Mesenchymal stem cell (in vitro differentiated cells and primary cell): ENCODE data around the gene KCTD21.

ENCODE experiments used
- DNase-seq: peaks from one replicate; pipeline ENCODE4 v3.0.0-alpha.2; 2013
- H2AFZ ChIP-seq: one replicate; pipeline ENCODE4 v1.6.1; 2013; ENCODE audit warnings: low read depth, mild to moderate bottlenecking, control low read depth, inconsistent platforms, low read length, moderate library complexity
- H2AK5ac ChIP-seq: 2 replicates; pipeline ENCODE4 v1.6.1; 2013; ENCODE audit warnings: low read length, moderate library complexity, mild to moderate bottlenecking, inconsistent platforms; ENCODE audit not compliant: severe bottlenecking
- H2BK120ac ChIP-seq: one replicate; pipeline ENCODE4 v1.6.1; 2013; ENCODE audit warnings: low read depth, mild to moderate bottlenecking, inconsistent platforms, low read length, moderate library complexity
- H2BK12ac ChIP-seq, 2 experiments: one replicate each; pipeline ENCODE4 v1.6.1; 2013; ENCODE audit warnings: inconsistent platforms in 2 of 2, low read length in 2 of 2, mild to moderate bottlenecking in 2 of 2, moderate library complexity in 2 of 2, control low read depth in 1 of 2
- H2BK15ac ChIP-seq: one replicate; pipeline ENCODE4 v1.6.1; 2013; ENCODE audit warnings: mild to moderate bottlenecking, low read depth, inconsistent platforms; ENCODE audit not compliant: poor library complexity, severe bottlenecking
- H2BK5ac ChIP-seq: 2 replicates; pipeline ENCODE4 v1.6.1; 2013; ENCODE audit warnings: low read depth, mild to moderate bottlenecking, low read length, control low read depth, inconsistent platforms; ENCODE audit not compliant: poor library complexity, severe bottlenecking
- H3K14ac ChIP-seq, 2 experiments: one replicate each; pipeline ENCODE4 v1.6.1; 2013; ENCODE audit warnings: inconsistent platforms in 2 of 2, low read length in 2 of 2, control low read depth in 1 of 2, mild to moderate bottlenecking in 1 of 2, moderate library complexity in 1 of 2
- H3K18ac ChIP-seq, 2 experiments: one replicate each; pipeline ENCODE4 v1.6.1; 2013; ENCODE audit warnings: inconsistent platforms in 2 of 2, low read length in 2 of 2, control low read depth in 1 of 2, low read depth in 1 of 2, mild to moderate bottlenecking in 1 of 2
- H3K23ac ChIP-seq, 2 experiments: one replicate each; pipeline ENCODE4 v1.6.1; 2013; ENCODE audit warnings: inconsistent platforms in 2 of 2, low read length in 2 of 2, mild to moderate bottlenecking in 2 of 2, moderate library complexity in 2 of 2, control low read depth in 1 of 2
- H3K27ac ChIP-seq: 2 replicates; pipeline ENCODE4 v1.5.1; 2013; ENCODE audit warnings: mild to moderate bottlenecking, moderate library complexity, low read length, control low read depth, inconsistent platforms; ENCODE audit not compliant: poor library complexity, severe bottlenecking
- H3K27me3 ChIP-seq, 2 experiments: 2 replicates each; pipeline versions ENCODE4 v1.6.1 to v1.7.0; 2013; ENCODE audit warnings: low read length in 2 of 2, mild to moderate bottlenecking in 2 of 2, moderate library complexity in 2 of 2, control low read depth in 1 of 2, inconsistent platforms in 1 of 2; ENCODE audit not compliant: control insufficient read depth in 1 of 2, insufficient read depth in 1 of 2
- H3K36me3 ChIP-seq, 2 experiments: 2 replicates each; pipeline versions ENCODE4 v1.6.1 to v1.7.0; 2013; ENCODE audit warnings: low read length in 2 of 2, control low read depth in 1 of 2, inconsistent platforms in 1 of 2, low read depth in 1 of 2, mild to moderate bottlenecking in 1 of 2; ENCODE audit not compliant: insufficient read depth in 2 of 2, control insufficient read depth in 1 of 2
- H3K4ac ChIP-seq, 2 experiments: one replicate each; pipeline ENCODE4 v1.6.1; 2013; ENCODE audit warnings: inconsistent platforms in 2 of 2, low read length in 2 of 2, mild to moderate bottlenecking in 2 of 2, moderate library complexity in 2 of 2, control low read depth in 1 of 2, low read depth in 1 of 2
- H3K4me1 ChIP-seq: 2 replicates; pipeline ENCODE4 v1.6.1; 2013; ENCODE audit warnings: low read depth, low read length, control low read depth; ENCODE audit not compliant: control insufficient read depth, insufficient read depth
- H3K4me2 ChIP-seq: 2 replicates; pipeline ENCODE4 v1.6.1; 2013; ENCODE audit warnings: low read length, mild to moderate bottlenecking, inconsistent platforms; ENCODE audit not compliant: poor library complexity, severe bottlenecking
- H3K4me3 ChIP-seq, 2 experiments: 2 replicates each; pipeline versions ENCODE4 v1.5.1 to v1.7.0; 2013; ENCODE audit warnings: low read length in 2 of 2, mild to moderate bottlenecking in 2 of 2, control low read depth in 1 of 2, low read depth in 1 of 2; ENCODE audit not compliant: insufficient read depth in 1 of 2
- H3K79me1 ChIP-seq: replicated peaks from 2 replicates; pipeline ENCODE4 v1.6.1; 2013; ENCODE audit warnings: mild to moderate bottlenecking, control low read depth, low read length, inconsistent platforms; ENCODE audit not compliant: poor library complexity, severe bottlenecking
- H3K9ac ChIP-seq: 2 replicates; pipeline ENCODE4 v1.7.0; 2013; ENCODE audit warnings: mild to moderate bottlenecking, low read length, moderate library complexity
- H3K9me3 ChIP-seq: 2 replicates; pipeline ENCODE4 v1.7.0; 2013; ENCODE audit warnings: mild to moderate bottlenecking, low read length; ENCODE audit not compliant: control insufficient read depth
- H4K8ac ChIP-seq: one replicate; pipeline ENCODE4 v1.6.1; 2013; ENCODE audit warnings: inconsistent platforms, mild to moderate bottlenecking, low read length, moderate library complexity
- H4K91ac ChIP-seq: one replicate; pipeline ENCODE4 v1.6.1; 2013; ENCODE audit warnings: mild to moderate bottlenecking, low read length, inconsistent platforms
- WGBS: methylation state at CpG from one replicate; pipeline ENCODE4 v1.1.7; 2013; ENCODE audit warnings: mixed read lengths; 5-methylcytosine and 5-hydroxymethylcytosine counted together

KCTD21 gene

GRCh38 chr11:78217650-78218541 lies 29.5 kb upstream of the KCTD21 start:
- Histone ChIP-seq H2AFZ (no peak overlapping the region), H3K4me1 (peaks cover 3% of the 10 kb centered on the region), H4K91ac (no peak overlapping the region), H2BK120ac (no peak overlapping the region), H3K79me1 (peaks cover 26% of the 10 kb centered on the region), H3K9me3 (no peaks in the 10 kb centered on the region), H3K4me3 (no peak overlapping the region), H2BK5ac (no peak overlapping the region), H2BK12ac (no peak overlapping the region), H3K14ac (no peak overlapping the region), H3K27me3 (no peaks in the 10 kb centered on the region), H2AK5ac (no peak overlapping the region), H4K8ac (no peak overlapping the region), H2BK15ac (no peak overlapping the region), H3K18ac (no peak overlapping the region), H3K9ac (no peak overlapping the region), H3K4ac (no peak overlapping the region), H3K36me3 (peaks cover 88 to 89% of the 10 kb centered on the region in 2 experiments), H3K4me2 (no peak overlapping the region), H3K23ac (no peak overlapping the region), H3K27ac (no peak overlapping the region)
- no peak for DNase-seq
- 96% methylated on average over 14 of the region's 14 CpGs for WGBS

- Histone ChIP-seq H2AK5ac (no peak overlapping the region), H3K18ac (no peak overlapping the region), H3K23ac (no peak overlapping the region), H3K9me3 (no peaks in the 10 kb centered on the region), H2BK120ac (no peak overlapping the region), H3K14ac (no peak overlapping the region), H3K4me3 (no peak overlapping the region), H2BK12ac (no peak overlapping the region), H2BK5ac (no peak overlapping the region), H3K9ac (no peak overlapping the region), H2AFZ (no peak overlapping the region), H3K36me3 (peaks cover 81 to 85% of the 10 kb centered on the region in 2 experiments), H4K91ac (no peak overlapping the region), H3K79me1 (peaks cover 28% of the 10 kb centered on the region), H3K27ac (no peak overlapping the region), H4K8ac (no peak overlapping the region), H3K27me3 (no peaks in the 10 kb centered on the region), H3K4me1 (peaks cover 5% of the 10 kb centered on the region), H3K4ac (no peak overlapping the region), H2BK15ac (no peak overlapping the region), H3K4me2 (no peak overlapping the region)
- WGBS: 98% methylated on average over 5 of the region's 5 CpGs
- DNase-seq: no peak
Measured at GRCh38 chr11:78216571-78217287, 28.3 kb upstream of the KCTD21 start.

GRCh38 chr11:78216021-78216420 lies 27.6 kb upstream of the KCTD21 start:
- Histone ChIP-seq H3K79me1 (peaks cover 28% of the 10 kb centered on the region), H3K9me3 (no peaks in the 10 kb centered on the region), H3K4me2 (no peak overlapping the region), H3K23ac (no peak overlapping the region), H2AFZ (no peak overlapping the region), H3K9ac (no peak overlapping the region), H2BK12ac (no peak overlapping the region), H3K18ac (no peak overlapping the region), H3K4me3 (no peak overlapping the region), H3K4me1 (peaks cover 5% of the 10 kb centered on the region), H3K36me3 (peaks cover 78 to 81% of the 10 kb centered on the region in 2 experiments), H3K27ac (no peak overlapping the region), H4K8ac (no peak overlapping the region), H2BK5ac (no peak overlapping the region), H3K14ac (no peak overlapping the region), H2BK15ac (no peak overlapping the region), H3K4ac (no peak overlapping the region), H2AK5ac (no peak overlapping the region), H2BK120ac (no peak overlapping the region), H3K27me3 (no peaks in the 10 kb centered on the region), H4K91ac (no peak overlapping the region)
- no peak for DNase-seq
- WGBS: 100% methylated on average over 2 of the region's 3 CpGs
